Measurements from ENCODE around the gene GAS2L1.

GAS2L1 gene

GRCh38 chr22:29340566-29340965 lies 34.1 kb downstream of the GAS2L1 start:
- no peak for DNase-seq (ENCODE audit: low read depth)
- TF ChIP-seq, protein P1, sequence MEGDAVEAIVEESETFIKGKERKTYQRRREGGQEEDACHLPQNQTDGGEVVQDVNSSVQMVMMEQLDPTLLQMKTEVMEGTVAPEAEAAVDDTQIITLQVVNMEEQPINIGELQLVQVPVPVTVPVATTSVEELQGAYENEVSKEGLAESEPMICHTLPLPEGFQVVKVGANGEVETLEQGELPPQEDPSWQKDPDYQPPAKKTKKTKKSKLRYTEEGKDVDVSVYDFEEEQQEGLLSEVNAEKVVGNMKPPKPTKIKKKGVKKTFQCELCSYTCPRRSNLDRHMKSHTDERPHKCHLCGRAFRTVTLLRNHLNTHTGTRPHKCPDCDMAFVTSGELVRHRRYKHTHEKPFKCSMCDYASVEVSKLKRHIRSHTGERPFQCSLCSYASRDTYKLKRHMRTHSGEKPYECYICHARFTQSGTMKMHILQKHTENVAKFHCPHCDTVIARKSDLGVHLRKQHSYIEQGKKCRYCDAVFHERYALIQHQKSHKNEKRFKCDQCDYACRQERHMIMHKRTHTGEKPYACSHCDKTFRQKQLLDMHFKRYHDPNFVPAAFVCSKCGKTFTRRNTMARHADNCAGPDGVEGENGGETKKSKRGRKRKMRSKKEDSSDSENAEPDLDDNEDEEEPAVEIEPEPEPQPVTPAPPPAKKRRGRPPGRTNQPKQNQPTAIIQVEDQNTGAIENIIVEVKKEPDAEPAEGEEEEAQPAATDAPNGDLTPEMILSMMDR (IDR thresholded peaks at IDR 0.05; ENCODE audit: control insufficient read depth, insufficient read depth, low read depth, low read length, missing control alignments), result no peak
- H3K4me3 ChIP-seq (ENCODE audit: control insufficient read depth, low read depth, low read length), result no peak overlapping the region

DNA sequence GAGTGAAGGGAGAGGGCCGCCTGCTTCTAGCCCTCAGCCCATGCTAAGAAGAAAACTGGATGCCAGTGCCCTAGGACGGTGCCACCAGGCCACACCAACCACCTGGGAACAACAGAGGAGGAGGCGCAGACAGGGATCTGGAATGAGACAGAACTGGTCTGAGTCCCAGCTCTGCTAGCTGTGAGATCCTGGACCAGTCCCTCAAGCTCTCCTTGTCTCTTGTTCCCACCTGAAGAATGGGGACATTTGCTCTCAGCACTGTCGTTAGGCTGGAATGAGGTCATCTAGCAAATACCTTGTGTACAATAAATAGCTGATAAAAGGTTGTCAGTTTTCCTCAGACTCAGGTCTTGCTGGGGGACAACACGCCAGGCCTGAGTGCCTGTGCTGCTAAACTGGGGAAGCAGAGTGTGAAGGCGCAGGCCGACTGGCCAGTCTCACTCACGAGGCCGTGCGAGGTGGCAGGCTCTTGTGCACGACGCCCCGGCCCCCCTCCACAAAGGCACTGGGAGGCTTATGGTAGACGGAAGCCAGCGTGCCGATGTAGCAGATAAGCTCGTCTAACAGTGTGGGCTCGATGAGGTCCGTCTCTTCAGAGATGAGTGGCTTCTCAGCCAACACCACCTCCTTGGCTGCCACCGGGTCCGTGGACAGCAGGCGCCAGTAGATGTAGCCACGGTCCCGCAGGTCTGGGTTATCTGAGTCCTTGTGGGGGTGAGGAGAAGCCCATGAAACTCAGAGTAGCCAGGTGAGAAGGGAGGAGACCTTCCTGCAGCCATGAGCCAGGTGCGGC lies 34.8 kb downstream of the GAS2L1 start:
- TF ChIP-seq, protein P1 (IDR thresholded peaks at IDR 0.05; ENCODE audit: control insufficient read depth, insufficient read depth, low read depth, low read length, missing control alignments), result no peak
- DNase-seq (ENCODE audit: low read depth), result no peak
- H3K4me3 ChIP-seq (ENCODE audit: control insufficient read depth, low read depth, low read length), result no peak overlapping the region

- no peak for DNase-seq (ENCODE audit: low read depth)
- TF ChIP-seq, protein P1 (IDR thresholded peaks at IDR 0.05; ENCODE audit: control insufficient read depth, insufficient read depth, low read depth, low read length, missing control alignments), result no peak
- H3K4me3 ChIP-seq (ENCODE audit: control insufficient read depth, low read depth, low read length), result no peak overlapping the region
These were observed 35.3 kb downstream of the GAS2L1 start for GRCh38 chr22:29341849-29342127.

DNA sequence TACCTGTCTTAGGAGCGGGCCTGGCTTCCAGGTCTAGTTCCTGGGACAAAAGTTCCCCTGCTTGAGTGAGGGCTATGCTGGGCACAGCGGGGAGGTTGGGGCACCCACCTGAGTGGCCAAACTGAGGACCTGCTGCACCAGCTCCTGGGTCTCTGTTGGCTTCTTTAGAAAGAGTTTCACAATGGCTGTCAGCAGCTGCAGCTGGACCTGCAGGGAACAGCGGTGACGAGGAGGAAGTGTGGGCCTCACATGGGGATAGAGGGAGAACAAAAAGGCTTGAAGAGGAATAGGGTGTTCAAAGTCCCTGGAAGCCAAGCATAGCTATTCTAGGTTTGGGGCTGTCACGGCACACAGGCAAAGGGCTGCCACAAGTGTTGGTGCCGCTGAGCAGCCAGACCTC lies 35.7 kb downstream of the GAS2L1 start:
- no peak for DNase-seq (ENCODE audit: low read depth)
- no peak overlapping the region for H3K4me3 ChIP-seq (ENCODE audit: control insufficient read depth, low read depth, low read length)
- TF ChIP-seq, protein P1 (IDR thresholded peaks at IDR 0.05; ENCODE audit: control insufficient read depth, insufficient read depth, low read depth, low read length, missing control alignments), result no peak

- TF ChIP-seq, protein P1 (IDR thresholded peaks at IDR 0.05; ENCODE audit: control insufficient read depth, insufficient read depth, low read depth, low read length, missing control alignments), result no peak
- no peak overlapping the region for H3K4me3 ChIP-seq (ENCODE audit: control insufficient read depth, low read depth, low read length)
- DNase-seq (ENCODE audit: low read depth), result no peak
These were observed 36.3 kb downstream of the GAS2L1 start for GRCh38 chr22:29342577-29343312.

GRCh38 chr22:29343313-29343805 lies 36.9 kb downstream of the GAS2L1 start:
- TF ChIP-seq, protein P1 (IDR thresholded peaks at IDR 0.05; ENCODE audit: control insufficient read depth, insufficient read depth, low read depth, low read length, missing control alignments), result no peak
- no peak overlapping the region for H3K4me3 ChIP-seq (ENCODE audit: control insufficient read depth, low read depth, low read length)
- DNase-seq (ENCODE audit: low read depth), result peak; percentile 25
